HG02870 (cell line): ENCODE data around the gene TMEM74B.
"Not testable (repeated sequence)": the region's sequence is repeated elsewhere in the genome, so short reads cannot be mapped to it uniquely, and the experiment has no call there.

ENCODE experiments used
- ATAC-seq: cut with Tn5 transposase; IDR thresholded peaks from one replicate; pipeline ENCODE4 v1.9.1; 2021; ENCODE audit warnings: mild to moderate bottlenecking, moderate library complexity; ENCODE audit not compliant: unreplicated experiment

TMEM74B gene

GRCh38 chr20:1149812-1150211, 35.0 kb downstream of the TMEM74B start:
- not testable (repeated sequence) for ATAC-seq

GRCh38 chr20:1146957-1147356, 37.8 kb downstream of the TMEM74B start:
- no peak for ATAC-seq

- ATAC-seq = no peak
Observed at GRCh38 chr20:1144401-1145172, 40.2 kb downstream of the TMEM74B start.

GRCh38 chr20:1137236-1137635, 47.5 kb downstream of the TMEM74B start:
- no peak for ATAC-seq

GRCh38 chr20:1134836-1135235, 49.9 kb downstream of the TMEM74B start:
- no peak for ATAC-seq

GRCh38 chr20:1134355-1134754, 50.4 kb downstream of the TMEM74B start:
- no peak for ATAC-seq

- ATAC-seq = no peak
Observed at GRCh38 chr20:1131354-1131753, 53.4 kb downstream of the TMEM74B start.

GRCh38 chr20:1130847-1131246, 53.9 kb downstream of the TMEM74B start:
- no peak for ATAC-seq
